MM.1S (cell line): Measurements from ENCODE around the gene RERE.

Experiments
- DNase-seq: peaks from one replicate; pipeline ENCODE4 v3.0.0-alpha.2; 2015
- H2AFZ ChIP-seq: fragments of 300-600 bp; sonication (generic); 2 replicates; pipeline ENCODE4 v1.6.0; 2016; ENCODE audit warnings: antibody characterized with exemption, low read length
- H3F3A ChIP-seq: fragments of 300-600 bp; sonication (generic); 2 replicates; pipeline ENCODE4 v1.6.1; 2016; ENCODE audit warnings: mild to moderate bottlenecking, antibody characterized with exemption, low read length, moderate library complexity, mixed read lengths; ENCODE audit not compliant: insufficient read depth
- H3K27ac ChIP-seq: fragments of 300-600 bp; sonication (generic); 2 replicates; pipeline ENCODE4 v1.5.1; 2016; ENCODE audit warnings: mild to moderate bottlenecking, low read length
- H3K27me3 ChIP-seq: fragments of 300-600 bp; sonication (generic); replicated peaks from 2 replicates; pipeline ENCODE4 v1.6.0; 2016; ENCODE audit warnings: low read length; ENCODE audit not compliant: insufficient read depth
- H3K36me3 ChIP-seq: fragments of 300-600 bp; sonication (generic); replicated peaks from 2 replicates; pipeline ENCODE4 v1.6.1; 2016; ENCODE audit warnings: mild to moderate bottlenecking, low read length, mixed read lengths; ENCODE audit not compliant: insufficient read depth
- H3K4me1 ChIP-seq: fragments of 300-600 bp; sonication (generic); 2 replicates; pipeline ENCODE4 v1.6.1; 2016; ENCODE audit warnings: low read length, mixed read lengths
- H3K4me2 ChIP-seq: fragments of 300-600 bp; sonication (generic); 2 replicates; pipeline ENCODE4 v1.6.0; 2016; ENCODE audit warnings: low read depth, low read length
- H3K4me3 ChIP-seq: fragments of 300-600 bp; sonication (generic); 2 replicates; pipeline ENCODE4 v1.5.1; 2016; ENCODE audit warnings: low read length, mixed read lengths
- H3K79me2 ChIP-seq: fragments of 300-600 bp; sonication (generic); 2 replicates; pipeline ENCODE4 v1.6.1; 2016; ENCODE audit warnings: mixed run types, low read length, mixed read lengths
- H3K9ac ChIP-seq: fragments of 300-600 bp; sonication (generic); 2 replicates; pipeline ENCODE4 v1.6.1; 2016; ENCODE audit warnings: low read length, mixed read lengths
- H3K9me2 ChIP-seq: fragments of 300-600 bp; sonication (generic); replicated peaks from 2 replicates; pipeline ENCODE4 v1.6.1; 2016; ENCODE audit warnings: mild to moderate bottlenecking, low read length, mixed read lengths; ENCODE audit not compliant: insufficient read depth
- H3K9me3 ChIP-seq: fragments of 300-600 bp; sonication (generic); replicated peaks from 2 replicates; pipeline ENCODE4 v1.6.1; 2016; ENCODE audit warnings: mild to moderate bottlenecking, low read length, mixed read lengths; ENCODE audit not compliant: insufficient read depth
- H4K20me1 ChIP-seq: fragments of 300-600 bp; sonication (generic); 2 replicates; pipeline ENCODE4 v1.6.1; 2016; ENCODE audit warnings: mild to moderate bottlenecking, low read length, moderate library complexity, mixed read lengths; ENCODE audit not compliant: insufficient read depth
- EZH2 ChIP-seq: fragments of 300-600 bp; sonication (generic); optimal IDR thresholded peaks from 2 replicates; pipeline ENCODE3; 2017; ENCODE audit warnings: low read depth, mild to moderate bottlenecking, antibody characterized with exemption, low read length, mixed read lengths
- EZH2phosphoT487 ChIP-seq: fragments of 300-600 bp; sonication (generic); IDR thresholded peaks from 2 replicates; pipeline ENCODE4 v1.6.1; 2018; ENCODE audit warnings: antibody characterized with exemption, low read length
- TF ChIP-seq, protein P1 (sequence below): fragments of 300-600 bp; sonication (generic); IDR thresholded peaks from 2 replicates; pipeline ENCODE4 v1.5.1; 2016; ENCODE audit warnings: antibody characterized with exemption, low read length, mixed read lengths

The RERE gene

DNA sequence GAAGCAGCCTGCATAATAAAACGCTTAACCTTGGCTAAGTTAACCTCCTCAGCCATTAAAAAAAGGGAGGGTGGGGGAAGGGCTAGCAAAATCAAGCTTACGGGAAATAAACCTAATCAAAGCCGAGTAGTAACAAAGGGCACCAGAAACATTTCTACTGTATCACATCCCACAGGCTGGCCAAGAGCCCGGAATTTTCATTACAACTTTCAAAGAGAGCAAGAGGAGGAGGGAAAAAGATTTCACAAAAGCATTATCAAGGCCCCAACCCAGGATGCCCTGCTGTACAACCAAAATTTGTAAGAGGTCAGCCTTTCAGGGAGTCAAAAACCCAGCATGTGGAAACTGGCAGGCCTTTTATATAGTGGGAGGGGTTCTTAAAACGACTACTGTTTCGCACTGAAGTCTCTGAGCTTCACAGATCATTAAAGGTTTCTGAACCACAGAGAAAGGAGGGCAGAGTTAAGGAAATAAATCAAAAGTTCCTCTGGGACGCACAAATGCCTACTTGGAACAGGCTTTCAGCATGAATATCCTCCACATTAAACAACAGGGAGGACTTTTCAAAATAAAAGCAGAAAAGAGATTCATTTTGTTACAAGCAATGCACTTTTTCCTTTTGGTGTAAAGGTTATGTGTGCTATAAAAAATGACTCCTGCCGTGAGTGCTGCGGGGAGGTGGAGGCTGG, 409.1 kb downstream of the RERE start:
- H3K4me2 ChIP-seq = no peak overlapping the region
- no peaks in the 10 kb centered on the region for H3K79me2 ChIP-seq
- no peak overlapping the region for H3K9ac ChIP-seq
- H2AFZ ChIP-seq = no peak overlapping the region
- H4K20me1 ChIP-seq = no peaks in the 10 kb centered on the region
- no peaks in the 10 kb centered on the region for H3K9me2 ChIP-seq
- H3K9me3 ChIP-seq = no peaks in the 10 kb centered on the region
- H3K4me3 ChIP-seq = no peak overlapping the region
- no peaks in the 10 kb centered on the region for H3K27me3 ChIP-seq
- H3K27ac ChIP-seq = no peak overlapping the region
- TF ChIP-seq EZH2 (no peak), EZH2phosphoT487 (no peak)
- TF ChIP-seq, protein P1, sequence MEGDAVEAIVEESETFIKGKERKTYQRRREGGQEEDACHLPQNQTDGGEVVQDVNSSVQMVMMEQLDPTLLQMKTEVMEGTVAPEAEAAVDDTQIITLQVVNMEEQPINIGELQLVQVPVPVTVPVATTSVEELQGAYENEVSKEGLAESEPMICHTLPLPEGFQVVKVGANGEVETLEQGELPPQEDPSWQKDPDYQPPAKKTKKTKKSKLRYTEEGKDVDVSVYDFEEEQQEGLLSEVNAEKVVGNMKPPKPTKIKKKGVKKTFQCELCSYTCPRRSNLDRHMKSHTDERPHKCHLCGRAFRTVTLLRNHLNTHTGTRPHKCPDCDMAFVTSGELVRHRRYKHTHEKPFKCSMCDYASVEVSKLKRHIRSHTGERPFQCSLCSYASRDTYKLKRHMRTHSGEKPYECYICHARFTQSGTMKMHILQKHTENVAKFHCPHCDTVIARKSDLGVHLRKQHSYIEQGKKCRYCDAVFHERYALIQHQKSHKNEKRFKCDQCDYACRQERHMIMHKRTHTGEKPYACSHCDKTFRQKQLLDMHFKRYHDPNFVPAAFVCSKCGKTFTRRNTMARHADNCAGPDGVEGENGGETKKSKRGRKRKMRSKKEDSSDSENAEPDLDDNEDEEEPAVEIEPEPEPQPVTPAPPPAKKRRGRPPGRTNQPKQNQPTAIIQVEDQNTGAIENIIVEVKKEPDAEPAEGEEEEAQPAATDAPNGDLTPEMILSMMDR = no peak
- H3F3A ChIP-seq = no peaks in the 10 kb centered on the region
- H3K4me1 ChIP-seq = no peaks in the 10 kb centered on the region
- no peak for DNase-seq
- no peaks in the 10 kb centered on the region for H3K36me3 ChIP-seq

- Histone ChIP-seq H2AFZ (no peak overlapping the region), H3K27me3 (no peaks in the 10 kb centered on the region), H3K4me2 (no peak overlapping the region), H3K27ac (no peak overlapping the region), H3K79me2 (no peaks in the 10 kb centered on the region), H3K4me3 (no peak overlapping the region), H3F3A (no peaks in the 10 kb centered on the region), H3K9ac (no peak overlapping the region), H3K36me3 (no peaks in the 10 kb centered on the region), H3K9me3 (no peaks in the 10 kb centered on the region), H3K9me2 (no peaks in the 10 kb centered on the region), H4K20me1 (no peaks in the 10 kb centered on the region), H3K4me1 (no peaks in the 10 kb centered on the region)
- TF ChIP-seq, protein P1 = no peak
- TF ChIP-seq EZH2phosphoT487 (no peak), EZH2 (no peak)
- no peak for DNase-seq
Measured at GRCh38 chr1:8407652-8408051, 409.8 kb downstream of the RERE start.

DNA sequence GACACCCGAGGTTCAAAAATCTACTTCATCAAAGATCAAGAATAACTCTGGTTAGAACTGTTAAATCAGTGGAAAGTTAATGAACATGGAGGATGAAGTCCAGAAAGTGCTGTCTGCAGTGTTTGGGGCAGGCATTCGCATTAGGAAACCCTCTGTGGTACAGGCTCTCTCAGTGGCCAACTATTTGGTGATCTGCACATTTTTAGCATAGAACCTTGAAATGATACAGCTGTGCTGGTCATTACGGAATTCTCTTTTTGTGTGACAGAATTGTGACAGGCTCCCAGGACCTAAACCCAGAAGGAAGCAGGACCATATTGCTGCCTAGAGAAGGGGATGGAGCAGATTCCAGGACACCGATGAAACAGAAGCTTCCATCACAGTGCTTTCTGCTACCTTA, 410.5 kb downstream of the RERE start:
- no peaks in the 10 kb centered on the region for H3K36me3 ChIP-seq
- H2AFZ ChIP-seq = no peak overlapping the region
- H3K4me2 ChIP-seq = no peak overlapping the region
- H4K20me1 ChIP-seq = no peaks in the 10 kb centered on the region
- no peaks in the 10 kb centered on the region for H3K9me2 ChIP-seq
- H3K9ac ChIP-seq = no peak overlapping the region
- H3K4me1 ChIP-seq = no peaks in the 10 kb centered on the region
- no peak overlapping the region for H3K27ac ChIP-seq
- H3K27me3 ChIP-seq = no peaks in the 10 kb centered on the region
- H3K4me3 ChIP-seq = no peak overlapping the region
- TF ChIP-seq EZH2phosphoT487 (no peak), EZH2 (no peak)
- TF ChIP-seq, protein P1 = no peak
- no peaks in the 10 kb centered on the region for H3F3A ChIP-seq
- no peak for DNase-seq
- no peaks in the 10 kb centered on the region for H3K9me3 ChIP-seq
- H3K79me2 ChIP-seq = no peaks in the 10 kb centered on the region
